Renal cortex interstitium (tissue), 15 donors: Measurements from ENCODE around the gene IL25. TPM values are rescaled to one million over a fixed set of nuclear protein-coding genes. Genes with fewer than 3 reads are reported as not detected.
"Not testable (repeated sequence)": the region's sequence is repeated elsewhere in the genome, so short reads cannot be mapped to it uniquely, and the experiment has no call there.

Experiments used
- DNase-seq, 11 donors: peaks; one replicate each; pipeline ENCODE4 v3.0.0-alpha.2; 2013; ENCODE audit warnings: low read depth in 9 of 11, low spot score in 4 of 11; ENCODE audit errors: extremely low read depth in 1 of 11
- long read RNA-seq, 16 experiments: transcript quantifications; one replicate each; lab custom pipeline, GENCODE V29; 2026
- polyA plus RNA-seq, 3 donors: library from polyadenylated mRNA; unstranded; fragments of 120-200 nt; gene quantifications; one replicate each; pipeline ENCODE4 v1.2.1, GENCODE V29; 2013; ENCODE audit not compliant: insufficient read length in 3 of 3

The IL25 gene
- not detected for polyA plus RNA-seq
- long read RNA-seq, donor 1, result 0 reads
- long read RNA-seq, donor 2, result 0 reads
- long read RNA-seq, donor 3, result 0 reads
- long read RNA-seq, donor 4, result 0 reads
- long read RNA-seq, donor 5, result 0 reads
- long read RNA-seq, donor 6, result 0 reads
- long read RNA-seq, donor 7, result 0 reads
- long read RNA-seq, donor 8, result 0 reads
- long read RNA-seq, donor 9, result 0 reads
- long read RNA-seq, donor 10, result 0 reads
- long read RNA-seq, donor 11, result 0 reads
- long read RNA-seq, donor 12, result 0 reads
- long read RNA-seq, donor 13, result 0 reads
- long read RNA-seq, donor 14, result 0 reads
- long read RNA-seq, donor 15, result 0 reads
- long read RNA-seq, donor 16, result 0 reads

GRCh38 chr14:23372509-23372908, at the start of gene IL25:
Gene IL25 (plus strand): TSS chr14:23372809.
- DNase-seq, result no peak

- no peak for DNase-seq
Measured at GRCh38 chr14:23323838-23324454, 48.7 kb upstream of the IL25 start.

GRCh38 chr14:23324455-23324846, 48.2 kb upstream of the IL25 start:
- no peak for DNase-seq

GRCh38 chr14:23324993-23325392, 47.6 kb upstream of the IL25 start:
- no peak for DNase-seq

- not testable (repeated sequence) for DNase-seq
Measured at GRCh38 chr14:23325746-23326145, 46.9 kb upstream of the IL25 start.

DNA sequence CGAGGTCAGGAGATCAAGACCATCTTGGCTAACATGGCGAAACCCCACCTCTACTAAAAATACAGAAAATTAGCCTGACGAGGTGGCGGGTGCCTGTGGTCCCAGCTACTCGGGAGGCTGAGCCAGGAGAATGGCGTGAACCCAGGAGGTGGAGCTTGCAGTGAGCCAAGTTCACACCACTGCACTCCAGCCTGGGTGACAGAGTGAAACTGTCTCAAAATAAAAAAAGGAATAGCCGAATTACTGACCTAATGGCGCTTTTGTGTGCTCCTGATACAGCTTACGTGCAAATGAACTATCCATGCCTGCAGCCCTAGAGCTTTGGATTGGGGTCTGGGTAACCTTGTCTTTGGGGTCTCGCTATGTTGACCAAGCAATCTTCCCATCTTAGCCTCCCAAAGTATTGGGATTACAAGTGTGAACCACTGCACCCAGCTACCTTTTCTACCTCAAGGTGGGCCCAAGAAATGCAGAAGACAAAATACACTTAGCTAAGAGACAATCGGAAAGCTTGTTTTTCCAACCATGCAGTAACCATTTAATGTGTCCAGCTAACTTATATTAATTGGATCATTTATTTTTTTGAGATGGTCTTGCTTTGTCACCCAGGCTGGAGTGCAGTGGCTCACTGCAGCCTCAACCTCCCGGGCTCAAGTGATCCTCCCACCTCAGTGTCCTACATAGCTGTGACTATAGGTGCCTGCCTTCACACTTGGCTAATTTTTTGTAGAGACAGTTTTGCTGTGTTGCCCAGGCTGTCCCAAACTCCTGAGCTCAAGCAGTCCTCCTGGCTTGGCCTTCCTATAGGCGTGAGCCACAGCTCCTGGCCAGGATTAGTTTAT, 45.9 kb upstream of the IL25 start:
- no peak for DNase-seq

DNA sequence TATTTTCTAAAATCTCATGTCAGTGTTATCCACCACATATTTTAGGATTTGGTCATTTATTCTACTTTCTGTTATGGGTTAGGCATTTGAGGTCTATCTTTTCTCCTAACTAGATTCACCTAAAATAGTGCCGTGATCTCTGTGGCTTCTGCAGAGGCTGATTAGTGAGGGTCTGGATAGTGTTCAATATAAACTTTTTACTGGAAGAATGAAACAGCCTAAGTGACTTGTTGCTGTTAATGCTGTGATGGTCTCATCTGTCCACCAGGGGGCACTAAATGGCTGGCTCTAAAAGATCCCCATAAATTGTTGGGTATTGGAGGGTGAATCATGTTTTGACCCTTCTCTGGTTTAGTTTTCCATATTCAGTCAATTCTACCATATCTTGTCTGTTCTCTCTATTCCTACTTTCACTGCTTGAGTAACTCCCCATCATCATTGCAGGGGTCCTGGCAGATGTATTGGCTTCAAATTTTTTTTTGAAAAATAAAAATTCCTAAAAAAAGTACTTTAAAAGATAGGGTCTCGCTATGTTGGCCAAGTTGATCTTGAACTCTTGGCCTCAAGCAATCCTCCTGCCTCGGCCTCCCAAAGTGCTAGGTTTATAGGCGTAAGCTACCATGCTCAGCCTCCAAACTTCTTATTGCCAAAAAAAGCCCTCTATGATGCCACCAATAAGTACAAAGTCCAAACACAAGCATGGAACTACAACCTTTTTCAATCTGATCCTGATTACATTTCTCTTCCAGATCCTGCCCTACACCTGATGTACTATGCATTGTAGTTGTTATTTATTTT, 44.5 kb upstream of the IL25 start:
- peak in 7 of 11 donors; percentile 55 to 80 (median 63) for DNase-seq

DNA sequence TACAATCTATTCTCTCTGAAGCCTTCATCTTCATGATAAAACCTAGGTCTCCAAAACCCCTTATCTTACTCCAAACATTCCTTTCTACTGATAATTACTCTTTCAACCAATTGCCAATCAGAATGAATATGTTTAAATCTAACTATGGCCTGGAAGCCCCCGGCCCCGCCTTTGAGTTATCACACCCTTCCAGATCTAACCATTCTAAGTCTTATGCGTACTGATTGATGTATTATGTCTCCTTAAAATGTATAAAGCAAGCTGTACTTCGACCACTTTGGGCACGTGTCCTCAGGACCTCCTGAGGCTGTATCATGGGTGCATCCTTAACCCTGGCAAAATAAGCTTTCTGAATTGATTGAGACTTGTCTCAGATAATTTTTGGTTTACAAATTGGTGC, 37.0 kb upstream of the IL25 start:
- DNase-seq, result no peak

DNA sequence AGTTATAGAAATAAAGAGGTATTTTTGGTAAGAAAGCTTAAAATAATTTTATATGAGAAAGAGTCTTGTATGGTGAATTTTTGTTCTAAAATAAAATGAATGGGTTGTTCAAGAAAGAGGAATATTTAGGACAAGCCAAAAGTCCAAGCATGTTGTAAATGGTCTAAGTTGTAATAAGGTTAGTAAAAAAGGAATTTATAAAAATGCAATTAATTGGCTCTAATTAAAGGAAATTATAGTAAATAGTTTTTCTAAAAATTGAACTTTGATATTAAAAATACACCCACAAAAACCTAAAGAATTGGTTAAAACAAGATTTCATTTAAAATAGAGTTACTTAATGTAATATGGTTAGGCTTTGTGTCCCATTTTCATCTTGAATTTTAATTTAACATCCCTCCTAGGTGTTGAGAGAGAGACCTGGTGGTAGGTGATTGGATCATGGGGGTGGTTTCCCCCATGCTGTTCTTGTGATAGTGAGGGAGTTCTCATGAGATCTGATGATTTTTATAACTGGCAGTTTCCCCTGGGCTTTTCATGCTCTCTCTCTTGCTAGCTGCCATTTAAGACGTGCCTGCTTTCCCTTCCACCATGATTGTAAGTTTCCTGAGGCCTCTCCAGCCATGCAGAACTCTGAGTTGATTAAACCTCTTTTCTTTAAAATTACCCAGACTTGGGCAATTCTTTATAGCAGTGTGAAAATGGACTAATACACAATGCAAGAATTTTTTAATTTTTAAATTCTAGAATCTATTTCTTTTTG, 32.9 kb upstream of the IL25 start:
- DNase-seq, result no peak

DNA sequence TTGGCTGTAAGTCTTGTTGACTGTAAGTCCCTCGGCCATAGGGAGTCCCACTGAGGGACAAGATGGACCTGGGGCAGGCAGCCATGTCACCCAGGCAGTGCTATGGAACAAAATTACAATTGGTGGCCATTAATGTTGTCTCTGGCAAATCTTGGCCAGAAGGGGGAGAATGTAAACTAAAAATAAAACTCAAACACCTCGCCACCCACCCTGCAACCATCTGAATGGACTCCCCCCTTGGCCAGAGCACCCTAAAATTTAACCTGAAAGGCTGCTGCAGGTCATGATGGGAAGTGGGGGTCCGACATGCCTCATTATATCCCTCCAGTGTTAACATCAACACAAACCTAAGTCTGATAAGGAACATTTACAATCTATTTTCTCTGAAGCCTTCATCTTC, 28.1 kb upstream of the IL25 start:
- DNase-seq, result no peak

DNA sequence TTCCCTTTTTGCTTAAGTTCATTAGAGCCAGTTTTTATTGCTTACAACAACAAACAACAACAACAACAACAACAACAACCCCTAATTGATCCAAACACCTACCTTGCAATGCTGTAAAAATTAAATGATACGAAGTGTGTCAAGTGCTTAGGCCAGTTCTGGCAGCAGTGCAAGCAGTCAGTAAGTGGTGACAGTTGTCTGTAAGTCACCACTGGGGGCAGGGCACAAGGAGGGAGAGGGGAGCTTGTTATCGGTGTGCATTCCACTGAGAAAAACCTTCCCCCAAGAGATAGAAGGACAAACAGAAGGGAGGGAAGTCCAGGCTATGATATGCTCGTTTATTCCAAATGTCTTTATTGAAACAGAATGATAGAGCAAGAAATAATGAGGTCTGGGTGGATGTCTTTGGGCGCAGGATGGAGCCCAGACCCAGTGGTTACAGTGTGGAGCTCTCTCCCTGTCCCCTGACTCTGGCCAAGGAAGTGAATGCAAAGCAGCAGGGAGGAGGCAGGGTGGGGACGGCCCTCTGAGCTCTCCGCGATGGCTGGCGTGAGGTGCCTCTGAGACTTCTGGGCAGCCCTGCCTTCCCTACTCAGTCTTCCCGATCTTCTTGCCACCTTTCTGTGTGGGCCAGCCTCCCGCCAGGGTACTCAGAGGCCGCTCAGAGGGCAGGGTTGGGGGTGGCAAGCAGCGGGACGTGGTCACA, 26.5 kb upstream of the IL25 start:
- no peak for DNase-seq

DNA sequence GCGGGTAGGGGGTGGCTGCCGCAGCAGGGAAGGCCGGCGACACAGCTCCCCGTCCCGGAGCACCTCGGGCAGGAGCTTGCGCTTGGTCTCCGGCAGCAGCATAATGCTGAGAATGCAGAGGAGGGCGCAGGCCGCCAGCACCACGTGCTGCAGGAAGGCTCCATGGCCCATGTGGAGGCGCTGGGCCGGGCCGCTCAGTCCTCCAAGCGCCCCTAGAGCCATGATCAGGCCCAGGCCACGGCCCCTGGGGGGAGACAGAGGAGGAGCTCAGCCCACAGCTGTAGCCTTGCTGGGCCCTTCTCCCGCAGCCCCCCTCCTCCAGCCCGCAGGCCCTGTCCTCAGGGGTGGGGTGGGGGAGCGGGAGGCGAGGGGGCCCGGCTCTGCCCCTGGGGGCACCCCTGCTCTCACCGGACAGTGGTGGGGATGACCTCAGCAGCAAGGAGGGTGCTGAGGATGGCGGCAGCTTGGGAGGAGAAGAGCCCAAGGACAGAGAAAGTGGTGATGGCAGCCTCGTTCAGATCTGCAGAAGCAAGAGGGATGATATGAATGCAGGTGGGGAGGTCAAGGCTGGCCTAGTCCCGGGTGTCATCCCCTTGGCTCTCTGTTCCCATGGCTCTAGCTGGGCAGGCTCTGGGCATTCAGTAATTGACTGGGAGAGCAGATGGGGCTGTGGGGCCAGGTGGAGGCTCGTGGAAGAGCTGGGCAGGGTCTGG, 25.8 kb upstream of the IL25 start:
- DNase-seq, result no peak

DNA sequence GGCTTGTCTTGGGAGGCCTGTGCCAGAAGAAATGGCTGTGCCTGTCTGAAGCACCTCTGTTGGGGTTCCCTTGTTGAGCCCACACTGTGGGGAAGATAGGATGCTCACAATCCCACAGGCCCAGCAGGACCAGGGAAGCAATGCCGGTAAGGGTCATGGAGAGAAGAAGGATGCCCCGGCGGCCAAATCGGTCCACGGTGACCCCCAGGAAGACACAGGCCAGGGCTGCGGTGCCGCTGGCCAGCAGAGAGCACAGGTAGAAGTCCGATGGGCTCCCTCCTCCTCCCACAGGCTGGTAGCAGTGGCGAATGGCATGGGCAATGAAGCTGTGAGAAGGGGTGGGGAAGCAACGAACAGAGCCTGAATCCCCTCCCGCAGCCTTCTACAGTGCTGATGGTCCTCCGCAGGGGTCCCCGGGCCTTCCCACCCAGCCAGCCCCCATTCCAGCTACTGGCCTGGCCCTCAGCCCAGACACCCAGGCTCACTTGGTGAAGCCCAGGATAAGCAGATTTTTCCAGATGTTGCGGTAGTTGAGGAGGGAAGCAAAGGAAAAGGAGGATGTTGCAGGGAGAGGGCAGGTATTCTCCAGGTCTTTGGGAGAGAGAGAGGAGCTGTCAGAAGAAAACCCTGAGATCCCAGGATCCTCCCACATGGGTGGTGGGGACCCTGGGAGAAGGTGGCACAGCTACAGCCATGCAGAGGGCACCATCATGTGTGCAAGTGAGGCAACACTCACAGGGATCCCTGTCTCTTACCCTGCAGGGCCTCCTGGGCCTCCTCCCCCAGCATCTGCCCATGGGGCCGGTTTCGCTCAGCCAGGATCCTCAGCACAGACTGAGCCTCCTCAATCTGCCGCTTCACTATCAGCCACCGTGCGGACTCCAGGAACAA, 25.0 kb upstream of the IL25 start:
- no peak for DNase-seq

DNA sequence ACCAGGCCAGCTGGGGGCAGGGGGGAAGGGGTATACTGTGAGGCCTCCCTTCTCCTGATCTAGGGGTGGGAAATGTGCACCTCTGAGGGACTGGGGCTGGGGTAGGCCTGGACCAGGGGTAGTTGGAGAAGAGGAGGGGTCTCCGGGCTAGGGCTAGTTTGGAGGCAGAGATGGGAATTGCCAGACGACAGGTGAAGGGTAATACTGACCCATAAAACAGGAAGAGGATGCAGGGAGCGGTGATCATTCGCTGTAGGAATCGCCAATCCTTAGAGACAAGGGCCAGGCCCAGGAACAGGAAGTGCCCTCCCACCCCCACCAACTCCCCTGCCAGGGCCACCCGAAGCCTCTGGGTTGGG, 24.3 kb upstream of the IL25 start:
- DNase-seq, result no peak

DNA sequence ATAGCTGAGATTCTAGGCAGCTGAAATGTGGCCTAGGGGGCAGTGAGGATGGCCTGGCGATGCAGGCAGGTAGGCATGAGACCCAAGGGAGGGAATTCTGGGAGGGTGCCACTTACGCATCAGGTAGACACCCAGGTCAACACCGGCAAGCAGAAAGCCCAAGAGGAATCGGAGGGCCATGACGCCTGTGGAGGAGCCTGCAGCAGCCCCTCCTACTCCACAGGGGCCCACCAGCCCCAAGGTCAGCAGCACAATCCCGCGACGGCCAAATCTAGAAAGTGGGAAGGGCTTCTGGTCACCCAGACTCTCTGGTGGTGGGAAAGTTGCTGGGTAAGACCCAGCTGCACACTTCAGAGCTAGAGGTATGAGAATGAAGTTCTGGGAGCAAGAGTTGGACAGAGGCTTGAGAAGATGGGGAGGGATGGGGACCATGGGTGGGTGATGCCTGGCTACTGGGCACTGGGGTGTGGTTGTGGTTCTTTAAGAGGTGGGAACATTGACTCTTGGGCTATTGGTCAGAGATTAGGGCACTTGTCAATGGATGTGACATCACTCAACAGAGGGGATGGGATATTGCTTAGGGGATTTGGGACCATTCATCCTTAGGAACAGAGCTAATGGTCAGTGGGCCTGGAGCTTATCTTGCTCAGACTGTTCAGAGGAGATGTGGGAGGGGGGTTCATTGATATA, 23.3 kb upstream of the IL25 start:
- no peak for DNase-seq
